Activated T-helper 1 cell treated with anti-CD3 and anti-CD28 coated beads, Interleukin-12 subunit alpha, Interleukin-12 subunit beta, Interleukin-2, Interleukin-4 antibody, amounts not matched to agents 30 ng/mL and 10 ng/mL and 1 ng/mL, durations not matched to agents 14 hours and 24 hours and 36 hours (primary cell): ENCODE measurements around the gene GCC1. TPM values are rescaled to one million over a fixed set of nuclear protein-coding genes. Genes with fewer than 3 reads are reported as not detected.
A peak's percentile ranks its signal among the peaks of the same experiment; 100 is the strongest.

Experiments
- DNase-seq: peaks from one replicate; pipeline ENCODE4 v3.0.0; 2021; ENCODE audit warnings: low spot score
- H3K27ac Mint-ChIP-seq: one replicate; pipeline ENCODE4 v1.8.0; 2021; ENCODE audit warnings: mild to moderate bottlenecking, mixed read lengths
- H3K27me3 Mint-ChIP-seq: one replicate; pipeline ENCODE4 v1.8.0; 2022; ENCODE audit warnings: mild to moderate bottlenecking, moderate library complexity, mixed read lengths; ENCODE audit not compliant: insufficient read depth
- H3K36me3 Mint-ChIP-seq: one replicate; pipeline ENCODE4 v1.8.0; 2021; ENCODE audit warnings: low read depth, mixed read lengths
- H3K4me1 Mint-ChIP-seq: one replicate; pipeline ENCODE4 v1.8.0; 2021; ENCODE audit warnings: low read depth, mixed read lengths
- H3K4me3 Mint-ChIP-seq: one replicate; pipeline ENCODE4 v1.8.0; 2021; ENCODE audit warnings: mild to moderate bottlenecking, moderate library complexity, mixed read lengths
- H3K9me3 Mint-ChIP-seq: one replicate; pipeline ENCODE4 v1.8.0; 2021; ENCODE audit warnings: mixed read lengths
- intact Hi-C: fragments of 100-400 bp; cut with micrococcal nuclease; formaldehyde crosslinking; loops from one replicate; pipeline ENCODE4 v1.15.1; 2024
- total RNA-seq: library from RNA; stranded (reverse); gene quantifications from 2 replicates; pipeline ENCODE4 v1.2.3, GENCODE V29; 2022

Gene GCC1
- total RNA-seq = 16.8 and 17.4 TPM in 2 replicates

DNA sequence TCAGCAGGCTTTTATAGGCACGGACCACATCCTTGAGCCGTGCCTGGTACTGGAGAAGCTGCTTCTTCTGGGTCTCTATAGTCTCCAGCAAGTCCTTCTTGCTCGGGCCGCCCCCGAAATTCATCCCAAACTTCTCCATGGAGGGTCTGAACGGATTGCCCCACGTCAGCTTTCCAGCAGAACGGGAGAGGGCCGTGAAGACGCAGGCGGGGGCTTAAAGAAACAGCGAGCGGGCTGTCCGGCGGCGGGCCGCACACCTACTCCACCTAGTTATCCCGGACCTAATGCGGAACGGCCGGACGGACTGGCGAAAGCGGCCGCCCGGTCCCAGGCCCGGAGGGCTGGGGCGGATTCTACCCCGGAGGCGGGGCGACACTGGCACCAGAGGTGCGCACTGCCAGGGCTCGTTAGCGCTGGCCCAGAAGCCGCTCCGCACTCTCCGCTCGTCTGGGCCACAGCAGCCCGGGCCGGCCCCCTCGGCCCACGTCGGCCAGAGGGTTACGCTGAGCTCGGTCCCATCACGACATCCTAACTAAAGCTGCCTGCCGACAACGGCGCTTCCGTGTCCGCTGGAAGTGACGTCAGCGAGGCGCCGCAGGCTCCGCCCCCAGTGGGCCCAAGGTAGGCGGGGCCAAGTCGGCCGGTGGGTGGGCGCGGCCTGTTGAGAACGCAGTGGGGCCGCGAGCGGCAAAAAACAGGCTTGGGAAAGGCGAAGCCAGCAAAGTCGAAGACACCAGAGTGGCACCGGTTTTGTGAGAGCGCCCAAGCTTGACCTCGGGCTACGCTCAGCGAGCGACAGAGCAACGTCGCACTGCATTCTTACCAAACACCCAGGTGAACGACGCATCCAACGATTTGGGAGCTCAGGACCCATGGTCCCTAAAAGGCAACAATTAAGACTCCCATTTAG, at the start of gene GCC1:
Gene GCC1, minus strand, starts transcription at position 553 of the 910 bp plus-strand sequence. Its CDS starts 414 bp downstream, at position 139.
- Mint-ChIP-seq H3K36me3 (peaks cover 41% of the 10 kb centered on the region), H3K4me1 (peaks cover 59% of the 10 kb centered on the region), H3K27me3 (peaks cover 3% of the 10 kb centered on the region), H3K27ac (peak within 1 kb of the TSS; percentile 89), H3K9me3 (no peaks in the 10 kb centered on the region), H3K4me3 (peak within 1 kb of the TSS; percentile 95)
- peak; percentile 92 for DNase-seq
- intact Hi-C loops = loop anchor here (1.0 to 10.0 kb wide), 7 partner anchors 66 to 1152 kb away; partner anchors contain the start of genes CALU, LRRC4 and RBM28

DNA sequence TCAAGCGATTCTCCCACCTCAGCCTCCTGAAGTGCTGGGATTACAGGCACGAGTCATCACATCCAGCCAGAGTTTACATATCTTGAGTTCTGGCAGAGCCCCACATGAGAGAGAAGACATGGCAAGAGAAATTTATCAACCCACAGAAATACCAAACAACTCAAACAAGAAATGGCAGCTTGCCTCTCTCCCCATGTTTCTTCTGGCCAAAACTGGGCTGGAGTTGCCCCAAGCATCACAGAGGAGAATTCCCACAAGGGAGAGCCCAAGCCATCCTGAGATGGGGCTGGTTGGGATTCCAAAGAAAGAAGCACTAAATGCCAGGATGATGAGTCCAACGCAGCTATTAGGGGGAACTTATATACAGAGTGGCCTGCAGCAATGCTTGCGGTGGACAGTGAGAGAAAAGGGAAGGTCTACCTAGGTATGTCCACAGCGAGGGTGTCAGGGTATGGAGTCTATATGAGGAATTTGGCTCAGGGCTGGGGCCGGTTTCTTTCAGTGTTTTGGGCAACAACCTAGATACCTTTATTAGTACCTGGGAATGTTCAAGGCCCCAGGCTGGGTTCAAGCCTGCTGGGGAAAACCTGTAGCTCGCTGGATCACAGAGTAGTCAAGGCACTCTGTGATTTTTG, 47.0 kb upstream of the GCC1 start:
- no peak for DNase-seq
- intact Hi-C loops = no loop called here
- no peaks in the 10 kb centered on the region for H3K9me3 Mint-ChIP-seq
- peaks cover 11% of the 10 kb centered on the region for H3K4me1 Mint-ChIP-seq
- H3K27me3 Mint-ChIP-seq = peaks cover 26% of the 10 kb centered on the region
- H3K27ac Mint-ChIP-seq = no peak overlapping the region
- H3K36me3 Mint-ChIP-seq = no peaks in the 10 kb centered on the region
- no peak overlapping the region for H3K4me3 Mint-ChIP-seq

DNA sequence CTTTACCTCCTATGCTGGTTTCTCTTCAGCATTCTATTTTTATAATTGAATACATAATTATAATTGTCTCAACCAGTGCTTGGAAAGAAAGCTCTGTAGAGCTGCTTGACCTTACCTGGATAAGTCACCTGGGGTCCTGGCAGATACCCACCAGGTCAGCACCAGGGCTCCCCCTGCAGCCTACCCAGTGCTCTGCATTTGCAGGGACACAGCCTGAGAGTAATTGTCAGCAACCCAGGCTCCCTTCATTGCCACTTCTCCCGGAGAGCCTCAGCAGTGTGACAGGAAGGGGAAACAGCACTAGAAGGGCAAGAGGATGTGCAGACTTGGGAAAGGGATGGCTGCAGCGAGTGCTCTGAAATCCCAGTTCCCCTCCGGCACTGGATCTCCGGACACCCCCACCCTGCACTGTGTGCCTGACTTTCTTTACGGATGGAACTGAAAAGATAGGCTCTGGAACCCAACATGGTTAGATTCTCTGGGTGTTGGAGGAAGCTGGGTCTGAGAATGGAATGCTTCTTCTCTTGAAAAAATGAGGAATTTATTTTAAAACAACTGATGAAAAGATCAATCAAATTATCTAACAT, 44.0 kb upstream of the GCC1 start:
- Mint-ChIP-seq H3K27me3 (peaks cover 26% of the 10 kb centered on the region), H3K4me3 (no peak overlapping the region), H3K4me1 (peaks cover 1% of the 10 kb centered on the region), H3K36me3 (no peaks in the 10 kb centered on the region), H3K27ac (no peak overlapping the region), H3K9me3 (no peaks in the 10 kb centered on the region)
- intact Hi-C loops = no loop called here
- DNase-seq = no peak

GRCh38 chr7:127628445-127628844, 43.0 kb upstream of the GCC1 start:
- no peak overlapping the region for H3K27ac Mint-ChIP-seq
- intact Hi-C loops = no loop called here
- DNase-seq = no peak
- no peaks in the 10 kb centered on the region for H3K36me3 Mint-ChIP-seq
- H3K9me3 Mint-ChIP-seq = no peaks in the 10 kb centered on the region
- no peak overlapping the region for H3K4me3 Mint-ChIP-seq
- no peaks in the 10 kb centered on the region for H3K4me1 Mint-ChIP-seq
- peaks cover 32% of the 10 kb centered on the region for H3K27me3 Mint-ChIP-seq

- intact Hi-C loops = no loop called here
- Mint-ChIP-seq H3K27ac (no peak overlapping the region), H3K9me3 (no peaks in the 10 kb centered on the region), H3K4me1 (no peaks in the 10 kb centered on the region), H3K4me3 (no peak overlapping the region), H3K27me3 (peaks cover 42% of the 10 kb centered on the region), H3K36me3 (no peaks in the 10 kb centered on the region)
- DNase-seq = no peak
These were observed 39.9 kb upstream of the GCC1 start for GRCh38 chr7:127625331-127625730.

GRCh38 chr7:127620406-127621233, 35.2 kb upstream of the GCC1 start:
- no peaks in the 10 kb centered on the region for H3K36me3 Mint-ChIP-seq
- intact Hi-C loops = no loop called here
- H3K27ac Mint-ChIP-seq = no peak overlapping the region
- peaks cover 51% of the 10 kb centered on the region for H3K27me3 Mint-ChIP-seq
- H3K9me3 Mint-ChIP-seq = no peaks in the 10 kb centered on the region
- H3K4me3 Mint-ChIP-seq = no peak overlapping the region
- no peaks in the 10 kb centered on the region for H3K4me1 Mint-ChIP-seq
- DNase-seq = no peak

- Mint-ChIP-seq H3K27ac (no peak overlapping the region), H3K36me3 (no peaks in the 10 kb centered on the region), H3K4me3 (no peak overlapping the region), H3K4me1 (no peaks in the 10 kb centered on the region), H3K27me3 (peaks cover 49% of the 10 kb centered on the region), H3K9me3 (no peaks in the 10 kb centered on the region)
- DNase-seq = no peak
- intact Hi-C loops = no loop called here
These were observed 34.4 kb upstream of the GCC1 start for GRCh38 chr7:127619681-127620405.

- H3K27me3 Mint-ChIP-seq = peaks cover 42% of the 10 kb centered on the region
- H3K36me3 Mint-ChIP-seq = no peaks in the 10 kb centered on the region
- no peaks in the 10 kb centered on the region for H3K4me1 Mint-ChIP-seq
- intact Hi-C loops = no loop called here
- DNase-seq = no peak
- no peak overlapping the region for H3K27ac Mint-ChIP-seq
- no peak overlapping the region for H3K4me3 Mint-ChIP-seq
- no peaks in the 10 kb centered on the region for H3K9me3 Mint-ChIP-seq
These were observed 33.4 kb upstream of the GCC1 start for GRCh38 chr7:127618775-127619174.

GRCh38 chr7:127618042-127618441, 32.6 kb upstream of the GCC1 start, which contains the start of gene PAX4:
Gene PAX4, minus strand, starts transcription at chr7:127618142. Its CDS starts 2,214 bp downstream, at chr7:127615928.
- H3K9me3 Mint-ChIP-seq = no peaks in the 10 kb centered on the region
- peaks cover 44% of the 10 kb centered on the region for H3K27me3 Mint-ChIP-seq
- H3K4me3 Mint-ChIP-seq = no peak within 1 kb of the TSS
- intact Hi-C loops = no loop called here
- H3K4me1 Mint-ChIP-seq = no peaks in the 10 kb centered on the region
- H3K27ac Mint-ChIP-seq = no peak within 1 kb of the TSS
- DNase-seq = no peak
- H3K36me3 Mint-ChIP-seq = no peaks in the 10 kb centered on the region

DNA sequence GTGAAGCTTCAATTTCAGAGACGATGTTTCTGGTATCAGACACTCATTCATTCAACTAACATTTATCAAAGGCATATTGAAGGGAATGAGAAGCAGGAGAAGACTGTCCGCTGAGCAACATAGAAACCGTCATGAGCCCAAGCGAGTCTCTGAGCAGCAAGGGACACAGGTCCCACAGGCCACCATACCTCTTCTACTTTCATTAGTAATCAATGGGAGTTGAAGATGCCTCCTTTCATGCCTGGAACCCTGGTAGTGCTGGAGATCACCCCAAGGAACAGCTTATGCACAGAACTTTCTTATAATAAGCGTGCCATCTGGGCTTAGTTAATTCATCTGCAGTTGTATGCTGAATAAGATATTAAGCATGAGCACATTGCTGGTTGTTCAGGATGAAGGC, 31.3 kb upstream of the GCC1 start:
- Mint-ChIP-seq H3K27ac (no peak overlapping the region), H3K36me3 (no peaks in the 10 kb centered on the region), H3K27me3 (peaks cover 40% of the 10 kb centered on the region), H3K4me1 (no peaks in the 10 kb centered on the region), H3K9me3 (no peaks in the 10 kb centered on the region), H3K4me3 (no peak overlapping the region)
- intact Hi-C loops = no loop called here
- DNase-seq = no peak

- peaks cover 18% of the 10 kb centered on the region for H3K27me3 Mint-ChIP-seq
- intact Hi-C loops = no loop called here
- H3K27ac Mint-ChIP-seq = no peak overlapping the region
- H3K9me3 Mint-ChIP-seq = peaks cover 3% of the 10 kb centered on the region
- DNase-seq = no peak
- H3K36me3 Mint-ChIP-seq = no peaks in the 10 kb centered on the region
- H3K4me3 Mint-ChIP-seq = no peak overlapping the region
- H3K4me1 Mint-ChIP-seq = no peaks in the 10 kb centered on the region
These were observed 26.9 kb upstream of the GCC1 start for GRCh38 chr7:127612263-127612662.

GRCh38 chr7:127609297-127609696, 23.9 kb upstream of the GCC1 start:
- Mint-ChIP-seq H3K9me3 (peaks cover 3% of the 10 kb centered on the region), H3K4me1 (no peaks in the 10 kb centered on the region), H3K36me3 (no peaks in the 10 kb centered on the region), H3K27ac (no peak overlapping the region), H3K27me3 (peaks cover 11% of the 10 kb centered on the region), H3K4me3 (no peak overlapping the region)
- no peak for DNase-seq
- intact Hi-C loops = no loop called here
